Fibroblast of lung (primary cell): ENCODE results near the gene HEBP1. TPM values are rescaled to one million over a fixed set of nuclear protein-coding genes. Genes with fewer than 3 reads are reported as not detected.

Source experiments
- DNase-seq, 2 donors: peaks; one replicate each; pipeline versions ENCODE4 v3.0.0 to v3.0.0-alpha.2; 2010; ENCODE audit warnings: low read depth in 2 of 2
- H2AFZ ChIP-seq: 2 replicates; pipeline ENCODE4 v1.5.1; 2012; ENCODE audit warnings: low read length, control low read depth, inconsistent platforms
- H3K27ac ChIP-seq: 2 replicates; pipeline ENCODE4 v1.5.1; 2011; ENCODE audit warnings: low read length, control low read depth; ENCODE audit not compliant: insufficient read depth
- H3K27me3 ChIP-seq: 2 replicates; pipeline ENCODE4 v1.5.1; 2011; ENCODE audit warnings: mild to moderate bottlenecking, low read length; ENCODE audit not compliant: control insufficient read depth, insufficient read depth
- H3K36me3 ChIP-seq: 2 replicates; pipeline ENCODE4 v1.5.1; 2011; ENCODE audit warnings: low read length; ENCODE audit not compliant: control insufficient read depth, insufficient read depth
- H3K4me1 ChIP-seq: 2 replicates; pipeline ENCODE4 v1.5.1; 2011; ENCODE audit warnings: low read length; ENCODE audit not compliant: control insufficient read depth, insufficient read depth; ENCODE audit errors: extremely low read depth
- H3K4me2 ChIP-seq: 2 replicates; pipeline ENCODE4 v1.5.1; 2011; ENCODE audit warnings: low read length, control low read depth; ENCODE audit not compliant: insufficient read depth; ENCODE audit errors: extremely low read depth
- H3K4me3 ChIP-seq, 4 experiments: fragments of 200-600 bp in 1 of 4; sonication (generic) in 1 of 4; replicated peaks in 1 of 4; 2 replicates each; pipeline ENCODE4 v1.5.1; 2011 to 2016; ENCODE audit warnings: low read length in 4 of 4, low read depth in 3 of 4, mild to moderate bottlenecking in 3 of 4, control low read depth in 2 of 4, inconsistent platforms in 1 of 4, mixed read lengths in 1 of 4; ENCODE audit not compliant: insufficient read depth in 1 of 4; ENCODE audit errors: control extremely low read depth in 1 of 4
- H3K79me2 ChIP-seq: 2 replicates; pipeline ENCODE4 v1.5.1; 2012; ENCODE audit warnings: mild to moderate bottlenecking, low read length, inconsistent platforms; ENCODE audit not compliant: control insufficient read depth, insufficient read depth
- H3K9ac ChIP-seq: 2 replicates; pipeline ENCODE4 v1.5.1; 2011; ENCODE audit warnings: mild to moderate bottlenecking, low read length, control low read depth; ENCODE audit not compliant: insufficient read depth
- H3K9me3 ChIP-seq: 2 replicates; pipeline ENCODE4 v1.5.1; 2012; ENCODE audit warnings: low read depth, low read length; ENCODE audit not compliant: control insufficient read depth, insufficient read depth
- H4K20me1 ChIP-seq: 2 replicates; pipeline ENCODE4 v1.5.1; 2011; ENCODE audit warnings: low read length; ENCODE audit not compliant: control insufficient read depth, insufficient read depth; ENCODE audit errors: extremely low read depth
- CTCF ChIP-seq, 2 donors: IDR thresholded peaks in 1 of 2; conservative IDR thresholded peaks in 1 of 2; 1 replicate in 1 of 2; 2 replicates in 1 of 2; pipeline ENCODE4 v1.5.1; 2011 to 2012; ENCODE audit warnings: low read length in 2 of 2, control low read depth in 1 of 2, inconsistent platforms in 1 of 2, low read depth in 1 of 2, mild to moderate bottlenecking in 1 of 2
- EZH2 ChIP-seq: IDR thresholded peaks from 2 replicates; pipeline ENCODE4 v1.5.1; 2012; ENCODE audit warnings: low read length, control low read depth, mild to moderate bottlenecking; ENCODE audit errors: missing control alignments
- polyA plus RNA-seq, 2 donors: library from polyadenylated mRNA; depleted of rRNA in 1 of 2; stranded (reverse) in 1 of 2; unstranded in 1 of 2; fragments of >200 nt; gene quantifications; 2 replicates each; pipeline ENCODE4 v1.2.1, GENCODE V29; 2011 to 2012; ENCODE audit warnings: missing spikeins in 1 of 2
- total RNA-seq: library from RNA; depleted of rRNA; stranded (reverse); fragments of >200 nt; gene quantifications from 2 replicates; pipeline ENCODE4 v1.2.1, GENCODE V29; 2014

Gene HEBP1
- total and polyA plus RNA-seq, 2 donors (not counting 1 experiment from before 2014, with no cell fraction given) = 33.7 to 78.2 TPM

- peak; percentile 48 to 53 for DNase-seq
- TF ChIP-seq CTCF (conservative IDR thresholded peaks at IDR 0.05 in 1 of 2, IDR thresholded peaks at IDR 0.05 in 1 of 2; ENCODE audit: low read depth in 1 of 2, low read length in 2 of 2) = peak; percentile 10 to 13
- TF ChIP-seq EZH2 = no peak
- peaks cover 40% of the 10 kb centered on the region for H3K79me2 ChIP-seq
Measured at GRCh38 chr12:13000925-13001774, 1.1 kb upstream of the HEBP1 start.

GRCh38 chr12:13000616-13000924, 505 bp upstream of the HEBP1 start:
- Histone ChIP-seq H3K79me2 (peaks cover 44% of the 10 kb centered on the region), H3K27ac (peak overlapping the region; percentile 81), H3K4me1 (peaks cover 19% of the 10 kb centered on the region), H3K4me2 (peak overlapping the region; percentile 91), H2AFZ (peak overlapping the region; percentile 7), H4K20me1 (no peaks in the 10 kb centered on the region), H3K4me3 (peak overlapping the region; percentile 58 to 72 (median 62)), H3K27me3 (no peaks in the 10 kb centered on the region), H3K9ac (peak overlapping the region; percentile 74), H3K9me3 (no peaks in the 10 kb centered on the region), H3K36me3 (no peaks in the 10 kb centered on the region)
- no peak for TF ChIP-seq CTCF (conservative IDR thresholded peaks at IDR 0.05 in 1 of 2, IDR thresholded peaks at IDR 0.05 in 1 of 2; ENCODE audit: low read depth in 1 of 2, low read length in 2 of 2)
- no peak for DNase-seq

More at GRCh38 chr12:13000925-13001774, 1.1 kb upstream of the HEBP1 start:
- H3K9me3 ChIP-seq = no peaks in the 10 kb centered on the region
- H3K36me3 ChIP-seq = no peaks in the 10 kb centered on the region
- H3K9ac ChIP-seq = peak overlapping the region; percentile 74
- H3K27ac ChIP-seq = peak overlapping the region; percentile 81
- H3K4me3 ChIP-seq = peak overlapping the region; percentile 58 to 72 (median 62)
- no peaks in the 10 kb centered on the region for H4K20me1 ChIP-seq
- no peaks in the 10 kb centered on the region for H3K27me3 ChIP-seq
- peak overlapping the region; percentile 91 for H3K4me2 ChIP-seq
- peak overlapping the region; percentile 65 for H2AFZ ChIP-seq
- peaks cover 17% of the 10 kb centered on the region for H3K4me1 ChIP-seq

GRCh38 chr12:12999271-12999958, 650 bp downstream of the HEBP1 start:
- H3K79me2 ChIP-seq = peaks cover 52% of the 10 kb centered on the region
- peaks cover 19% of the 10 kb centered on the region for H3K4me1 ChIP-seq
- no peaks in the 10 kb centered on the region for H3K36me3 ChIP-seq
- H3K27ac ChIP-seq = peak overlapping the region; percentile 87
- no peaks in the 10 kb centered on the region for H4K20me1 ChIP-seq
- TF ChIP-seq EZH2 = no peak
- peak; percentile 8 to 15 for TF ChIP-seq CTCF (conservative IDR thresholded peaks at IDR 0.05 in 1 of 2, IDR thresholded peaks at IDR 0.05 in 1 of 2; ENCODE audit: low read depth in 1 of 2, low read length in 2 of 2)
- H3K9me3 ChIP-seq = no peaks in the 10 kb centered on the region
- H3K9ac ChIP-seq = peak overlapping the region; percentile 85
- peak overlapping the region; percentile 81 for H3K4me2 ChIP-seq
- H2AFZ ChIP-seq = peak overlapping the region; percentile 66
- H3K27me3 ChIP-seq = no peaks in the 10 kb centered on the region
- peak; percentile 19 to 23 for DNase-seq
- H3K4me3 ChIP-seq = peak overlapping the region; percentile 82 to 99 (median 90)
